C4-2B (cell line): ENCODE results near the gene CLEC4D.

Experiments
- CTCF ChIP-seq: fragments of 450-650 bp; conservative IDR thresholded peaks from 2 replicates; pipeline ENCODE4 v1.5.1; 2017; ENCODE audit warnings: mild to moderate bottlenecking
- ZFX ChIP-seq: fragments of 450-650 bp; IDR thresholded peaks from 2 replicates; pipeline ENCODE4 v1.6.1; 2017

- TF ChIP-seq CTCF (no peak), ZFX (no peak)
Observed at GRCh38 chr12:8556531-8557097, 43.3 kb downstream of the CLEC4D start.
